Measurements from ENCODE around the gene FOXN4.

FOXN4 gene

DNA sequence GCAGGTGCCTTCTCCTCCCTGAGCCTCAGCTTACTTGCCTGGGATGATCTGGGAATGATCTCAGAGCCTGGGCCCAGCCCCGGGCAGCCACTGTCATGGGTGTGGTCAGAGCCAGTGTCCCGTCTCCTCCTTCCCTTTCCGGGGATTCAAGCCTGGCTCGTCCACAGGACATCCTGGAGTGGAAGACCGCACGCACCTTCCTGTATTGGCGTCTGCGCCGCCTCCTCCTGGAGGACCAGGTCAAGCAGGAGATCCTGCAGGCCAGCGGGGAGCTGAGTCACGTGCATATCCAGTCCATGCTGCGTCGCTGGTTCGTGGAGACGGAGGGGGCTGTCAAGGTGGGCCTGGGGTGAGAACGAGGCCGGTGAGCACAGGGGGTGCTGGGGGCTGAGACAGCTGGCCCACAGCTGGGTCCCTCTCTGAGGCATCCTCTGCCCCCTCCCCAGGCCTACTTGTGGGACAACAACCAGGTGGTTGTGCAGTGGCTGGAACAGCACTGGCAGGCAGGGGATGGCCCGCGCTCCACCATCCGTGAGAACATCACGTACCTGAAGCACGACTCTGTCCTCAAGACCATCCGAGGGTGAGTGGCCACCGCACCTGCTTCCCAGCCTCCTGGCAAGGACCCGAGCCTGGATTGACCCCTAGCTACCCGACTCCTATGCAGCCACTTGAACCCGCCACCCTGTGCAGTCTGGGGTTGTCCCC, 44.0 kb downstream of the FOXN4 start:
- TF ChIP-seq CTCF (IDR thresholded peaks at IDR 0.05; ENCODE audit: low read length) = no peak
- TF ChIP-seq EZH2 (IDR thresholded peaks at IDR 0.05; ENCODE audit: borderline replicate concordance, low read length) = no peak
- H3K4me2 ChIP-seq (ENCODE audit: low read length) = no peak overlapping the region
- H3K27ac ChIP-seq (ENCODE audit: low read depth, low read length, poor library complexity, severe bottlenecking) = no peak overlapping the region
- no peaks in the 10 kb centered on the region for H4K20me1 ChIP-seq (ENCODE audit: insufficient read depth, low read length)
- H3K79me2 ChIP-seq (ENCODE audit: insufficient read depth, low read length) = no peaks in the 10 kb centered on the region
- no peaks in the 10 kb centered on the region for H3K36me3 ChIP-seq (ENCODE audit: insufficient read depth, low read length)
- H3K9me3 ChIP-seq (ENCODE audit: low read length) = no peaks in the 10 kb centered on the region
- no peaks in the 10 kb centered on the region for H3K27me3 ChIP-seq (ENCODE audit: insufficient read depth, low read length)
- H3K4me1 ChIP-seq (ENCODE audit: insufficient read depth, low read length, severe bottlenecking) = no peaks in the 10 kb centered on the region
- H2AFZ ChIP-seq (ENCODE audit: low read length) = no peak overlapping the region
- H3K9ac ChIP-seq (ENCODE audit: low read length) = no peak overlapping the region
- no peaks in the 10 kb centered on the region for H3F3A ChIP-seq (ENCODE audit: insufficient read depth, low read length)
- H3K4me3 ChIP-seq (ENCODE audit: low read depth, low read length, poor library complexity, severe bottlenecking) = no peak overlapping the region
- H3K9me2 ChIP-seq (ENCODE audit: low read depth, low read length) = no peaks in the 10 kb centered on the region

DNA sequence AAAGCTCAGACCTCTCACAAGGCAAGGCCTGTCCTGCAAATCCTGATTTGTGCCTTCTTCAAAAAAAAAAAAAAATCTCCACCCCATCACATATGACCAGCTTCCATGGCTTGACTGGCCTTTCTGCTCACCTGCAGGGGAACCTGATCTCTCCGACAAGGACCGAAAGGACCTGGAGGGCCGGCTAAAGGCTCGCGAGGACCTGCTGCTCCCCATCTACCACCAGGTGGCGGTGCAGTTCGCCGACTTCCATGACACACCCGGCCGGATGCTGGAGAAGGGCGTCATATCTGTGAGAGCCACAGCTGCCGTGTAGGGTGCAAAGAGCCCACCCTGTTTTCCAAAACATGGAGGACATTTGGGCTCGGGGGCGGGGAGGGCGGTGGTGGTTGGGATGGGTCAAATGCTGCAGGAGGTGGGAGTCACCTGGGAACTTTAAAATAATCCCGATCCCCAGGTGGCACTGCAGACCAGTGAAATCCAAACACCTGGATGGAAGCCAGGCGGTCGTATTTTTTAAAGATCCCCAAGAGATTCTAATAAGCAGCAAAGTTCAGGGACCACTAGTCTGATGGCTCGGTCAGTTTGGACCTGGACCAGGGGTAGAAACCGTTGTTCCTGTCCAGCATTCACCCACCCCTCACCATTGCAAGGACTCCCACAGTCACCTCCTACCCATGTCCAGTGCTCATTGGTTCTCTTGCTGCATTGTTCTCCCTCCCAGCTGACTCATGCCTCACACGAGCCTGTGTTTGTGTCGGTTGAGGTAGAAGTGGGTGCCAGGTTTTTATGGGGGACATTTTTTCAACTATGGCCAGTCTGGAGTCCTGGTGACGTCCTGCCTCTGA, 44.8 kb downstream of the FOXN4 start:
- no peak overlapping the region for H2AFZ ChIP-seq (ENCODE audit: low read length)
- no peak overlapping the region for H3K4me3 ChIP-seq (ENCODE audit: low read depth, low read length, poor library complexity, severe bottlenecking)
- no peaks in the 10 kb centered on the region for H3K79me2 ChIP-seq (ENCODE audit: insufficient read depth, low read length)
- no peak overlapping the region for H3K9ac ChIP-seq (ENCODE audit: low read length)
- H3K9me2 ChIP-seq (ENCODE audit: low read depth, low read length) = no peaks in the 10 kb centered on the region
- H3K4me2 ChIP-seq (ENCODE audit: low read length) = no peak overlapping the region
- H3K27me3 ChIP-seq (ENCODE audit: insufficient read depth, low read length) = no peaks in the 10 kb centered on the region
- no peaks in the 10 kb centered on the region for H3F3A ChIP-seq (ENCODE audit: insufficient read depth, low read length)
- no peaks in the 10 kb centered on the region for H3K9me3 ChIP-seq (ENCODE audit: low read length)
- no peaks in the 10 kb centered on the region for H3K36me3 ChIP-seq (ENCODE audit: insufficient read depth, low read length)
- H4K20me1 ChIP-seq (ENCODE audit: insufficient read depth, low read length) = no peaks in the 10 kb centered on the region
- TF ChIP-seq CTCF (IDR thresholded peaks at IDR 0.05; ENCODE audit: low read length) = peak; percentile 67
- no peak for TF ChIP-seq EZH2 (IDR thresholded peaks at IDR 0.05; ENCODE audit: borderline replicate concordance, low read length)
- H3K4me1 ChIP-seq (ENCODE audit: insufficient read depth, low read length, severe bottlenecking) = no peaks in the 10 kb centered on the region
- H3K27ac ChIP-seq (ENCODE audit: low read depth, low read length, poor library complexity, severe bottlenecking) = no peak overlapping the region

- no peak for TF ChIP-seq EZH2 (IDR thresholded peaks at IDR 0.05; ENCODE audit: borderline replicate concordance, low read length)
These were observed 45.6 kb downstream of the FOXN4 start for GRCh38 chr12:109263439-109263838.

More at GRCh38 chr12:109263439-109263838, 45.6 kb downstream of the FOXN4 start:
- Histone ChIP-seq H3K9me2 (ENCODE audit: low read depth, low read length) (no peaks in the 10 kb centered on the region), H3F3A (ENCODE audit: insufficient read depth, low read length) (no peaks in the 10 kb centered on the region), H3K79me2 (ENCODE audit: insufficient read depth, low read length) (no peaks in the 10 kb centered on the region), H3K4me2 (ENCODE audit: low read length) (no peak overlapping the region), H3K9me3 (ENCODE audit: low read length) (no peaks in the 10 kb centered on the region), H2AFZ (ENCODE audit: low read length) (no peak overlapping the region), H3K27me3 (ENCODE audit: insufficient read depth, low read length) (no peaks in the 10 kb centered on the region), H4K20me1 (ENCODE audit: insufficient read depth, low read length) (no peaks in the 10 kb centered on the region), H3K4me3 (ENCODE audit: low read depth, low read length, poor library complexity, severe bottlenecking) (no peak overlapping the region), H3K36me3 (ENCODE audit: insufficient read depth, low read length) (no peaks in the 10 kb centered on the region), H3K27ac (ENCODE audit: low read depth, low read length, poor library complexity, severe bottlenecking) (no peak overlapping the region), H3K4me1 (ENCODE audit: insufficient read depth, low read length, severe bottlenecking) (no peaks in the 10 kb centered on the region), H3K9ac (ENCODE audit: low read length) (no peak overlapping the region)

Measured in OCI-LY1 (cell line).